ENCODE data around the gene SPINT2.

The SPINT2 gene

GRCh38 chr19:38291855-38292254 lies 27.5 kb downstream of the SPINT2 start:
- in situ Hi-C loops (cut with HindIII; ENCODE audit: low sequenced_read_pairs): no loop called here

GRCh38 chr19:38293281-38293680 lies 28.9 kb downstream of the SPINT2 start:
- in situ Hi-C loops (cut with HindIII; ENCODE audit: low sequenced_read_pairs): no loop called here

GRCh38 chr19:38294090-38294489 lies 29.7 kb downstream of the SPINT2 start:
- in situ Hi-C loops (cut with HindIII; ENCODE audit: low sequenced_read_pairs): no loop called here

- in situ Hi-C loops (cut with HindIII; ENCODE audit: low sequenced_read_pairs): no loop called here
These were observed 34.7 kb downstream of the SPINT2 start for GRCh38 chr19:38298821-38299680.

GRCh38 chr19:38303517-38304351 lies 39.4 kb downstream of the SPINT2 start, which contains the start of gene C19orf33:
Gene C19orf33 (plus strand): TSS chr19:38304251. CDS start chr19:38304262, 11 bp downstream.
- in situ Hi-C loops (cut with HindIII; ENCODE audit: low sequenced_read_pairs): no loop called here

GRCh38 chr19:38304352-38304865 lies 40.0 kb downstream of the SPINT2 start:
- in situ Hi-C loops (cut with HindIII; ENCODE audit: low sequenced_read_pairs): no loop called here

- in situ Hi-C loops (cut with HindIII; ENCODE audit: low sequenced_read_pairs): no loop called here
These were observed 40.6 kb downstream of the SPINT2 start for GRCh38 chr19:38304866-38305429.

GRCh38 chr19:38306236-38306635 lies 41.9 kb downstream of the SPINT2 start:
- in situ Hi-C loops (cut with HindIII; ENCODE audit: low sequenced_read_pairs): no loop called here

- in situ Hi-C loops (cut with HindIII; ENCODE audit: low sequenced_read_pairs): no loop called here
These were observed 42.7 kb downstream of the SPINT2 start for GRCh38 chr19:38307076-38307475.

GRCh38 chr19:38307597-38307996 lies 43.2 kb downstream of the SPINT2 start:
- in situ Hi-C loops (cut with HindIII; ENCODE audit: low sequenced_read_pairs): no loop called here

- in situ Hi-C loops (cut with HindIII; ENCODE audit: low sequenced_read_pairs): no loop called here
These were observed 43.8 kb downstream of the SPINT2 start for GRCh38 chr19:38308006-38308766.

GRCh38 chr19:38308926-38309614 lies 44.7 kb downstream of the SPINT2 start:
- in situ Hi-C loops (cut with HindIII; ENCODE audit: low sequenced_read_pairs): no loop called here

- in situ Hi-C loops (cut with HindIII; ENCODE audit: low sequenced_read_pairs): no loop called here
These were observed 45.4 kb downstream of the SPINT2 start for GRCh38 chr19:38309615-38310278.

GRCh38 chr19:38310279-38310670 lies 45.9 kb downstream of the SPINT2 start:
- in situ Hi-C loops (cut with HindIII; ENCODE audit: low sequenced_read_pairs): no loop called here

GRCh38 chr19:38310986-38311385 lies 46.6 kb downstream of the SPINT2 start:
- in situ Hi-C loops (cut with HindIII; ENCODE audit: low sequenced_read_pairs): no loop called here

- in situ Hi-C loops (cut with HindIII; ENCODE audit: low sequenced_read_pairs): no loop called here
These were observed 51.5 kb downstream of the SPINT2 start, which contains the start of gene YIF1B for GRCh38 chr19:38315657-38316476. Gene YIF1B (minus strand): TSS chr19:38315947. CDS start chr19:38315917, 30 bp downstream.

- in situ Hi-C loops (cut with HindIII; ENCODE audit: low sequenced_read_pairs): no loop called here
These were observed 52.2 kb downstream of the SPINT2 start for GRCh38 chr19:38316477-38317067.

GRCh38 chr19:38317104-38317612 lies 52.8 kb downstream of the SPINT2 start:
- in situ Hi-C loops (cut with HindIII; ENCODE audit: low sequenced_read_pairs): no loop called here
